Activated naive CD8-positive, alpha-beta T cell treated with anti-CD3 and anti-CD28 coated beads, Interleukin-2, amount 50 U/mL, for 16 hours (primary cell): ENCODE data around the gene SCN4B.

Experiments used
- DNase-seq: peaks from one replicate; pipeline ENCODE4 v3.0.0-alpha.2; 2020; ENCODE audit warnings: low read depth, low spot score

The SCN4B gene

DNA sequence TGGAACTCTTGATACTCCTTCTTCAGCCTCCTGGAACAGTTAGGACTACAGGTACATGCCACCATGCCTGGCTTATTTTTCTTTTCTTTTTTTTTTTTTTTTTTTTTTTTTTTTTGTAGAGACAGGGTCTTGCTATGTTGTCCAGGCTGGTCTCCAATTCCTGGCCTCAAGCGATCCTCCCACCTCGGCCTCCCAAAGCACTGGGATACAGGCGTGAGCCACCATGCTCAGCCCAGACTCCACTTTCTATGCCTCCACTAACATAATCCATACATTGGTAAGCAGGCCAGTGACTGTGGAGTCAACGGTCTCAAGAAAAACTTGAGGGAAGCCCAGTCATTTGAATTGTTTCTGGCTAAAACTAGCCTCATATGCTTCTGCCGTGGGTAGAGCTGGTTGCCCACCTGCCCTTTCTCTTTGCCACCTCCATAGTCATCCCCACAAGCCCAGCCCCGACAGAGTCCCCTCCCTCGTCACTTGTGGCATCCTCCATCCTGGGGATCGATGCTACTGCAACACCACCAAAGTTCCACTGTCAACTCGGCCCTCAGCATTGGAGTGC is 21.5 kb upstream of the SCN4B start:
- DNase-seq = no peak

DNA sequence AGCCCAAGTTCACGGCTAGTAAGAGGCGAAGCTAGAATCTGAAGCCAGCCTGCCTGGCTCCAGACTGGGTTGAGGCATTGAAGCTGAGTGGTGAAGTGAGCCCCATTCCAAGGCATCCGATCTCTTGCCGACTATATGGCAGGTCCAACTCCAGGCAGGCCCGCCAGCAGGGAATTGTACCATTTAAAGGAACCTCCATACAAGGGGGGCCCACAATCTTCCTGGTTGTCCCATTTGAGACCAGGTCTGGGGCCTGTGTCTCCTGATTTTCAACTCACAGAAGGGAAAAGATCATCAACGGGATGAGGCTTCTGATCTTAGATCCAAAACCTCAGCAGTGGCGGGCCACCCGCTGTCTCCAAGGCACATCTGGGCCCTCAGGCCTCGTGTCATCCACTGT is 19.7 kb upstream of the SCN4B start:
- no peak for DNase-seq

DNA sequence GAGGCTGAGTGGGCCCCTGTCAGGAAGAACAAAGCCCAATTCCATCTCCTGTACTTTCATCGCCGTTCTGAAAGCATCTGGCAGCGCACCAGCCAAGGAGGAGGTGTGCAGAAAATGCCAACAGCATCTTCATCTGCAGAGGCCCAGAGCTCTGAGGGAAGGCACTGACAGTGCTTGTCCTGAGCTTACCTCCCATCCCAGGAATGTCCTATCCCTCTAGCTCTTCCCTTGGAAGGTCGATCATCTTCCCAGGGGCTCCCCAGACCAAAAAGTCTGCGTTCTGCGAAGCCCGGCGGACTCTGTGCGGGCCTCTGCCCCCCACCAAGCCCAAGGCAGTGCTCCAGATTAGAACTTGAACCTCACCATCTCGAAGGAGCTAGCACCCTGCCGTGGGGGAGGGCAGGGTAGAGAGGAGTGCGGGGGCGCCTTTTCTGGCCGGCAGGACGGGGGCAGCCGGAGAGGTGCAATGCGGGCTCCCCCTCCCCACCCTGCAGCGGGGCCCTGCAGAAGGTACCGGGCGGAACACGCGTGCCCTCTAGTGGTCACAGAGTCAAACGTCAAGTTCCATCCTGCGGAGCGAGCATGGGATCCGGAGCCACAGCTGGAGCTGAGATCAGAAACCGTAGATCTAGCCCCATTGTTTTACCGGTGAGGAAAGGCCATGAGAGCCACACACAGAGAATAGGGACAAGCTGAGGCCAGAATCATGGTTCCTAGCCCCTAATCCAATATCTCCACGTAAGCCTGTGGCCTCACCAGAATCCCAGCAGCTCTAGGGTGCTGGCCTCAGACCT is 18.8 kb upstream of the SCN4B start:
- peak; percentile 35 for DNase-seq

DNA sequence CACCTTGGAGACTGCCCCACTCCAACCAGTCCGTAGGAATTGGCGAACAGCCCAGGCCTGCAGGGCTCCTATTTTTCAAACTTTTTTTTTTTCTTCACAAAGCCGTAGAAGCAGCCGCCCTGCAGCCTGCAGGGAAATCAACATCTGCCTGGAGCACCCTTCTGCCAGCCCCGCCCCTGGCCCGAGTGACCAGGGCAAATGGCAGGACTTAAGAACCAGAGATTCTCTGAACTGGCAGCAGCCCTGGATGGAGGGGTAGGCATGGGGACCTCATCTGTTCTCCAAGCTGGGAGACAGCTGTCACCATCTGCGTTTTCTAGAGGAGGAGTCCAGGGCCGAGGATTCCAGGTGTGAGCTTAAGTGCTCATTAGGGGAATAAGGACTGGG is 18.3 kb upstream of the SCN4B start:
- no peak for DNase-seq

DNA sequence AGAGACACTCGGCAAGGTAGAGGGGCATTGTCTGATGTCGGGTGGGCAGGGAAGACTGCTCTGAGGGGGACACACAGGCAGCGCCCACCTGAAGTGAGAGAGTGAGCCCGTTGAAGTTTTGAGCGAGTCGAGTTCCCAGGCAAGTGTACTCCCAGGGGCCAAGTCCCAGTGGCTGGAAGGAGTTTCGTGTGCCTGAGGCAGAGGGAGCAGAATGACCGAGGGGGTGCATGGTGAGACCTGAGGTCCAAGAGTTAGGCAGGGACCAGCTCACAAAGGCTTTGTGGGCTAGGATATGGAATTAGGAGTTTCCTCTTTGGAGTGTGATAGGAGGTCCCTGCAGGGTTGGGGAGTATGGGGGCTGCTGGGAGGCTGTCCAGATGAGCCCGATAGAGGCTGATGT is 17.6 kb upstream of the SCN4B start:
- DNase-seq = no peak

DNA sequence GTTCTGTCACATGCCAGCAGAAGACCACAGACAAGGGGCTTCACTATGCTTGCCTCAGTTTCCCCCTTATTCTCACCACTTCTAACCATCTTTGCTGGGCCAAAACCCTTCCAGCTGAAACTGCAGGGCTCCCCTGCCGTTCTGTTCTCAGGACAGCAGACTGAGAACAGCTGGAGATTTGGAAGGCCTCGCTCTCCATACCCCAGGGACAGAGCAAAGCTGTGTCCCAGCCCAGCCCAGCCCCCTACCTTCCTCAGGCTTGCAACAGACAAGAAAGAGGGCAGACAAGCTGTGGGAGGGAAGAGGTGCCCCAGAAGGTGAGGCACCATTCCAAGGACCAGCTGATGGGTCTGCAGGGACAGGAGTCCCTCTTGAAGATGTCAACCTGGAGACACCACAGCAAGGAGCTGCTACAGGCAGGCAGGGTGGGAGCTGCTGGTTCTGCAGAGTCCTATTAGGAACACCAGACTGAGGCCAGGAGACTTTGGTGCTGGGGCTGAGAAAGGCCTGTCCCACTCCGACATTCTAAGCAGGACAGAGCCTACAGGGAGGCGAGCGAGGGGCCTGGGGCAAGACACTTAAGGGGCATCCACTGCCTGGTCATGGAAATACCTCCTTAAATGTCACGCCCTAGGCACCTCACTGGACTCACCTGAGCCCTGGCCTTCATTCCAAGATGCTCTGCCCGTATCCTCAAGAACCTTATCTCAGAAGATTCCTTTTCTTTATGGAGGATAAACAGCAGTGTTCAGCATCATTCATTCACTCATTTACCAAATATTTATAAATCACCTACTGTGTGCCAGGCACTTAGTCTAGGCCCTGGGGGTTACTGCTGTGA is 16.9 kb upstream of the SCN4B start:
- DNase-seq = no peak

DNA sequence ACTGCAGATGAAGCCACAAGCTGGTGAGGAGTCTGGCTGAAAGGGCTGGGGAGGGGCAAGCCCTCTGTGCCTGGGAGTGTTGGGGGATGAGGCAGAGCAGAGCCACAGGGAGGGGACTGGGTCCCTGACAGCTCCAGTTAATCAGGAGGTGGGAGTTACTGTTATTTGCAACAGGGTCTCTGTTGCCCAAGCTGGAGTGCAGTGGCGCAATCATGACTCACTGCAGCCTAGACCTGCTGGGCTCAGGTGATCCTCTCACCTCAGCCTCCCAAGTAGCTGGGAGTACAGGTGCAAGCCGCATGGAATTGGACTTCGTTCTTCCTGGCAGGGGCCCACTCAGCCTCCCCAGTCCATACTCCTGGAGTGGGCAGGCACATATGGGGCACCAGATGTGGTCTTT is 16.1 kb upstream of the SCN4B start:
- no peak for DNase-seq

DNA sequence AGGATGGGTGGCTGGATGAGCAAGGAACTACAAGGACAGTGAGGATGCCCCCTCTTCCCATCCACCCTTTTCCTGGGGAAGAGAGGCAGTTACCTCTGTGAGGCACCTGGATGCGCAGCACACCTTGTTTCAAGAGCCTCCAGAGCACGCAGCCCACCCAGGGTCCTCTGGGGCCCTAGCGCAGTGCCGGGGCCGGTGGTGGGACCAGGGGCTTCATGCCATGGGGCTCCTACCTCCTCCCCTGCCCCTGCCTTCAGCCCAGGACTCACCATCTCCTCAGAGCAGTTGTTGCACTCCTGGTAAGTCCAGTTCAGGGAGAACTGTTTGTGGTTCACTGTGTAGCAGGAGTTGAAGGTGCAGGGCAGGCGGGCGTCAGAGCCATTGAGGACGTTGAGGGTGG is 15.7 kb upstream of the SCN4B start:
- DNase-seq = no peak

DNA sequence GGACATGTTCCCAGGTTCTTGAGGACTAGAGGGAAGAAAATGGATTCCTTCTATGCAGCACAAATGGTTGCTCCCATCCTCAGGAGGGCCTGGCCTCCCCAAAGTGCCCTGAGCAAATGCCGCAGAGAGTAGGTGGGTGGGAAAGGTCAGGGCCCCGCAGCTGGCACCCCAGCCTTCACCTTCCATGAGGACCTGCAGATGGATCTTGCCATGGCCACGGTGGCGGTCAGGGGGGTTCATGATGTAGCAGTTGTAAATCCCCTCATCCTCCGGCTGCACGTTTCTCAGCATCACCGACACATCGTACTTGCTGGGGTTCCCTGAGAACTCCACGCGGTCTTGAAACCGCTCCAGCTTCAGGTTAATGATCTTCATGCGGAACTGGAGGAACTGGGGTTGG is 15.3 kb upstream of the SCN4B start:
- no peak for DNase-seq

DNA sequence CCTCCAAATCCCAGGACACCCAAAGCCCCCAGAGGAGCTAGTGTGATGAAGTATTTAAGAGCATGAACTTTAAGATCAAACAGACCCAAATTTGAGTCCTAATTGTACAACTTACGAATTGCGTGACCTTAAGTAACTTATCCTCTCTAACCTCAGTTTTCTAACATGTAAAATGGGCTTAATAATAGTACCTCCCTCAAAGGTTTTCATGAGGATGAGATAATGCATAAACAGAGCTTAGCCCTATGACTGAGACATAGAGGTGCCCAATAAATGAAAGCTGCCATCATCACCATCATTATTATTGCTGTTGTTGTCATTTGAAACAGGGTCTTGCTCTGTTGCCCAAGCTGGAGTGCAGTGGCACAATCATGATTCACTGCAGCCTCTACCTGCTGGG is 14.6 kb upstream of the SCN4B start:
- no peak for DNase-seq

DNA sequence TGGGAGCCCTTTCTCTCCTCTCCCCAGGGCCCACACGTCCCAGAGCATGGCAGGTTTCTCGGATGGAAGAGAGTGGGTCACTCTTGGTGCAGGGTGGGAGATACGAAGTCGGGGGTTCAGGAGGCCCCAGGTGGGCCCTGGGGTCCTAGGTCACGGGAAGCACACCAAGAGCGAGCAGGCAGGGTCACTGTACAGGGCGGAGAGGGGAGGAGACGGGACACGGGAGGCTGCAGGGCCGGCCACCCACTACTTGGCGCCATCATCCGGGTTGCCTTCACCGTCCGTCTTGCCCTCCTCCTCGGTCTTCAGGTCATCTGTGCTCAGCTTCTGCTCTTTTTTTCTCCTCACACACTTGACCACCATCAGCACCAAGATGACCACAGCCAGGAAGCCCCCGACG is 14.0 kb upstream of the SCN4B start:
- DNase-seq = no peak

DNA sequence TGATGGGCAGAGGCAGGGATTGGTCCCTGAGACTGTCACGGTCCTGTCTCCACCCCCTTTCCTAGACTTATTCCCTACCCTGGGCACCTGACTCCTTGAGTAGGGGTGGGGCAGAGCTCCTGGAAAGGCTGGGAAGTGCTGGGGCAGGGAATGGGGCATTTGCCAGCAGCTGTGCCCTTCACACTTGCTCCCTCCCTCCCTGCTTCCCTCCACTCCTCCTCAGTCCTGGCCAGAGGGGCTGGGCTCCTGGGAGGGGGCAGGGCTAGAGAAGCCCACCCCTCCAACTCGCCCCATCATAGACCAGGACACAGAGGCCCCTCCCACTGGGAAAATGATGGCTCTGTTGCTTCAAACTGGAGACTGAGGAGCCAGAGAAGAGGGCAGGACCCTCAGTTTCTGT is 12.3 kb upstream of the SCN4B start:
- no peak for DNase-seq

DNA sequence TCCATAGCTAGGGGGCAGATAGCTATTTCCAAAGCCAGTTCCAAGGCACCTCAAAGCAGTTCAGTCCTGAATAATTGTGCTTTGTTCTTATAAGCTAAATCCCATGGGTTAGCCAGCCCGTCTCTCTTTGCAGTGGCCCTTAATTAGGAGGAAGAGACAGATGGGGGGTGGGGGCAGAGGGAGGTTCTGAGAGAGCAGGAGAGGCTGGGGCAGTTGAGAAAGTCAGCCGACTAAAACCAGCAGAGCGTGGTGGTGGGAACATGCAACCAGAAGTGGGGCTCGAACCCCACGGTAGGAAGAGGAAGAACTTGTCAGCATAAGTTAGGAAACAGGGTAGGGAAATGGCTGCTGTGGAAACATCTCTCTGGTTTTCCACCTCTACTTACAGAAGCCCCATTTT is 10.9 kb upstream of the SCN4B start:
- no peak for DNase-seq

DNA sequence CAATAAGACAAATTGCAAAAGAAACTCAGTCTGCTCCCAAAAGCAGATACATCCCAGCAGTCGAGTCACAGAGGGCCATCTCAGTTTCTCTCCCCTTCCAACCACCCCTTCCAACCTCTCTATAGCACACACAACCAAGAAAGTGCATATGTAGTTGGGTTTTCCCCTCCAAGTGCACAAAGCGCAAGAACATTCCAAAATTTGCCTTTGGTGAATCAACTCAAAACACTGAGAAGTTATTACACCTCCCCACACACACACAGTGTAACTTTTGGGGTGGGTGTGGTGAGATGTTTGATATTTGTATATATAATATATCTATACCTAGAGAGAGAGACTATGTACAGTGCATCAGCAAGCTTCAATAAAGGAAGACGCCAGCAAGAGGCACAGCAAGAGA is 10.2 kb upstream of the SCN4B start:
- DNase-seq = no peak

DNA sequence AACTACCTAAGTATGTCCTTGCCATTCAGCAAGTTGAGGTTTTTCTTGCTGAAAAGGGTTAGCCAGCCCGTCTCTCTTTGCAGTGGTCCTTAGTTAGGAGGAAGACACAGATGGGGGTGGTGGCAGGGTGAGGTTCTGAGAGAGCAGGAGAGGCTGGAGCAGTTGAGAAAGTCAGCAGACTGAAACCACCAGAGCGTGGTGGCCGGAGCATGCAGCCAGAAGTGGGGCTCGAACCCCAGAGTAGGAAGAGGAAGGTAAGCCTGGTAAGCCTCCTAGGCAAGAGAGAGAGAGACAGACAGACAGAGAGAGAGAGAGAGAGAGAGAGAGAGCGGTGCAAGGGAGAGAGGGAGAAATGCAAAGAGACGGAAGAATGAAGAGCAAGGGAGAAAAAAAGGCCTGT is 9.2 kb upstream of the SCN4B start:
- DNase-seq = no peak

DNA sequence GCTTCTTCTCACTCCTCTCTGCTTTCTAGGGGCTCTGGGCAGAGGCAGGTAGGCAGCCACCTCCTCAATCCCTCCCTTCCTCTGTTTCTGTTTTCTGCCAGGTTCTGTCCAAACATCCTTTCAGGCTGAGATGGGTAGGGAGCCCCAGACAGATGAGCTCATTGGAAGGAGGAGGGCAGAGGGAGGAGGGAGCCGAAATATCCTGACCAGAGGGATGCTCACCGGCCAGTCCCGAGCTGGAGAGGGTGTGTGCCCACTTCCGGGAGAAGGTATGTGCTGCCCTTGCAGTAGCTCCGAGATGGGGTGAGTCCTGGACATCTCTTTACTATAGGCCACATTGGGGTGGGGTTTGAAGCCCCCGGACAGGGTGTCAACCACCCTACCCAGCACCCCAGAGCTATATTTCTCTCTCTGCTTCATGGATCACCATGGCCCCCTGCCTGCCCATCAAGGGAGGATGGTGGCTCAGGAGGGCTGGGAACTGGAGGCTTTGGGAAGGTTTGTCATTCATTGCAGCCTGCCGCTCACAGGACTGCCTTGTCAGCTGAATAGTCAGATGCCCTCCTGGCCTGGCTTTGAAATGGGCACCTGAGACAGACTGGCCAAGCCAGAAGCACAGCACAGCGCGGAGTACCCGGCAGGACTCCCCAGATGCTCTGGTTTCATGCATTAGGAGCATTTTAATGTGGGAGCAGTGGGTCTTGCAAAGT is 4.7 kb upstream of the SCN4B start:
- DNase-seq = no peak

DNA sequence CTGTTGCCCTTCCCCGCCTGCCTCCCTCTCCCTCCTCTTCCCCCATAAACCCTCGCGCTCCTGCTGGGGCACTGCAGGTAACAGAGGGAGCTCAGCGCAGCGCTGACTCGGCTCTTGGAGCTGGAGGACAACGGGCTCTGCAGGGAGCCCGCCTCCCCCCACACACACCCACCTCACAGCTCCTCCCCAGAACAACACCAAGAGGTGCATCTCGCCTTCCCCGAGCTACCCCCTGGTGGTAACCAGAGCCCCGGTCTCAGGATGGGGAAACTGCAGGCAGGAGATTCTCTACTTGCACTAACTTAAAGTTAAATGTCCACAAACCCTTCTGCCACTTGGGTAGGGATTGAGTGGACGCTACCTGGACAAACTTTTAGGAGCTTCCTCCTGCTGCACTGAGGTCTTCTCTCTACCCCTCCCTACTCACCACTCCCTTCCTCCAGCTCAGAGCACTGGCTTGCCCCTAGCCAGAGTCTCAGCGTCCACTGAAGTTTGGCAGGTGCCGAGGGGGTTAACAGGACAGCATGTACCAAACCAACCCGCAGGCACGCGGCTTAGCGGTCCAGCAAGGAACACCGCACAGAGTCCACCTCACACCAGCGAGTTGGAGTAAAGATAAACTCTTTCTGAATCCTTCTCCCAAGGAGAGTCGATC is 4.0 kb upstream of the SCN4B start:
- DNase-seq = no peak

DNA sequence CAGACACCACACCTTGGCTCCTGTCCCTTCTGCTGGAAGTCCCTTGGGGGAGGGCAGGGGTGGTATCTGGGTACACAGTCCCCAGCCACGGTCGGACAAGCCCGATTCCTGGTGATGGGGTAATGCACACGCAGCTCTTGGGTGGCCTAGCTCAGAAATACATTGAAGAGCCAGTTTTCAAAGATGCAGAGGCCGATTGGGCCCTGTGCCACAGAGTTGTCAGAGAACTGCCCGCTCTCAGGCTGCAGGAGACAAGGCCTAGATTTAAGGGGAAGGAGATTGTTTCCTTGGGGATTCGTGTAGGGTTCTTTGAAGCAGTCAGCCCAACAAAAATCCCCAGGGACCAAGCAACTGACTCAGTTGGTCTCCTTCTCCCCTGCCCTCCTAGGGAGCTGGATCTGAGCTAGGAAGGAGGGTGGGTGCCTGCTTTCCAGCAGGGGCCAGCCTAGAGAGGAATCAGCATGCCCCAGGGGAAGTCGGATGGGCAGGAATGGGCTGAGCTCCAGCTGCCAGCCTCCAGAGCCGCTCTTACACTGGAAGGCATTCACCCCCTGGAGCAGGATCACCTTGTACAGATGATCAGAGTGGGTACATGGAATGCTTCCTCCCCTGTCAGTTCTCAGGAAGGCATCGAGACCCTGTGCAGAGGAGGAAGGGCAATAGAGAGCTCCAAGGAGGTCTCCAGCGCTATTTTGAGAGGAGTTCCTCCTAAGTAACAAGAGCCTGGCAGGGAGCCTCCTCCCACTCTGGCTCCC is 3.3 kb upstream of the SCN4B start:
- DNase-seq = no peak

DNA sequence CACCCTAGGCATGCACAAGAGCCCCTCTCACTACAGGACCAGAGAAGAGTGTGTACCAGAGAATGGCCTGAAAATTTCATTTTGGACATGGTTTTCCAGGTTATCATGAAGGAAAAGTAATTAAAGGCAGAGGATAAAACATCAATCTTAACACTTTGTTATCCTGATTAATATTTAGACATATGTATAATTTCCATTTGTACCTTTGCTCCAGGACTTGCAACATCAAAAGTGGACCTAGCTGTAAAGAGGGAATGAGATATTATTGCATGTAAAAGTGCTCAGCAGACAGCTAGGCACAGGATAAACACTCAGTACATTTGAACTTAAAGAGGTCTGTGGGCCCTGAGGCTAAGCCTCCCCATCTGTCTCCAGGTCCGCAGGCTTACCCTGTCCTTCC is 2.0 kb upstream of the SCN4B start:
- DNase-seq = no peak

DNA sequence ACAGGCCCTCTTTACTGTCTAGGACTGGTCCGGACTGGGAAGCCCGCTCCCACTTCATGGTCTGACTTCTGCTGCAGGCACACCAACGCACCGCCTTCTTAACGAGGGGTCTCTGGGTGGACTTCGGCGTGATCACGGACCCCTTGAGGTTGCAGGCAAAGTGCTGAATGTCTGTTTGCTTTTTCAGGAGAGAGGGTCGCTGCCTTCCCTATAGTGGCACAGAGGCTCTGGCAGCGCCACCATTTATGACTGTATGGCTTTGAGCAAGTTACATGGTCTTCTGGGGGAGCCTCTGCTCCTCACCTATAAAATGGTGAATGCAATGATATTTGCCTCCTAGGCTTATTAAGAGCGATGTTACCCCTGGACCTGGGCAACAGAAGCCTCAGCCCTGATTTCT is 1.4 kb upstream of the SCN4B start:
- DNase-seq = no peak

DNA sequence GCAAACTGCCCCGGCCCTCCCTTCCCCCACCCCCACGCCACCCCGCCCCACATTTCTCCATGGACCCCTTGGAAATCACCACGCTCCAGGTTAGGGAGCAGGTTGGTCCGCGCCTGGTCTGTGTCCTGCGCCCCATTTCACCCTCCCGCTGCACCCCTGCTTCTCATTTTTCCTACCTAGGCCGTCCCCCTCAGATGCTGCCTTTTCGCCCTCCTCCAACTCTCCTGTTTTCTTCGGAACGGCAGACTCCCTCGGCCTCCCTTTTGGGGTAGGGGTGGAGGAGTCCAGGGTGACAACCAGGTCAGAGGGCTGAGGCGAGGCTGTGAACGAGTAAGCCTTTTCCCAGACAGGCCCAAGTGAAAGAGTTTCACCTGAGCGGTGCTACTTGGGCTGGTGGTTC is 893 bp upstream of the SCN4B start:
- DNase-seq = no peak
